NCI-H2171 treated with DMSO at 0.1 percent for 48 hours (cell line): ENCODE results near the gene PMM1.
A peak's percentile ranks its signal among the peaks of the same experiment; 100 is the strongest.

Experiments
- DNase-seq: peaks from one replicate; lab custom pipeline; 2025; lab: John Stamatoyannopoulos, UW

The PMM1 gene

DNA sequence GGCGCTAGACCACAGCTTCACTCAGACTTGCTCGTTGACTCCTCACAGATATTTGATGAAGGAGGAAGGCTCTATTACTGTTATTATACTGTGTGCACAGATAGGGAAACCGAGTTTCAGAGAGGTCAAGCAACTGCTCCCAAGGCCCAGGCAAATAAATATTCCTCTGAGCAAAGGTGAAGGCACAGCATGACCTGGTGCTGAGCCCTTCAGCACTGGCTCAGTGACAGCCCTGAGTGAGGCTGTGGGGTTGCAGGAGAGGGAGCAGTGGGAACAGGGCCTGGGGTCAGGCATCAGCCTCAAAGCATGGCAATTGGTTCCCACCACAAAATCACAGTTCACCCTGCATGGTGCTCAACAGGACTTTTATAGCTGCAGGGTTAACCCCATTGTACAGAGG lies 52.4 kb downstream of the PMM1 start:
- no peak for DNase-seq

DNA sequence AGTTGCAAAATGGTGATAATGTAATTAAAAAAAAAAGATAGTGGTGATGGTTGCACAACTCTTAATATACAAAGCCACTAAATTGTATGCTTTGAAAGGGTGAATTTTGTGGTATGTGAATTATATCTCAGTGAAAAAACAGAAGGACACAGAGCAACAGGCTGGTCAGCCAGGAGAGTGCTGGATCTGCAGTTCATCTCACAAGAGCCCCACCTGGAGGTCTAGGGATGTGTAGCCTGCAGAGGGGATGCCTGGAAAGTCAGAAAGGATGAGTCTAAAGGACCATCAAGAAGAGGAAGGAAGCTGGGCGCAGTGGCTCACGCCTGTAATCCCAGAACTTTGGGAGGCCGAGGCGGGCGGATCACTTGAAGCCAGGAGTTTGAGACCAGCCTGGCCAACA lies 54.4 kb downstream of the PMM1 start:
- peak; percentile 34 for DNase-seq

DNA sequence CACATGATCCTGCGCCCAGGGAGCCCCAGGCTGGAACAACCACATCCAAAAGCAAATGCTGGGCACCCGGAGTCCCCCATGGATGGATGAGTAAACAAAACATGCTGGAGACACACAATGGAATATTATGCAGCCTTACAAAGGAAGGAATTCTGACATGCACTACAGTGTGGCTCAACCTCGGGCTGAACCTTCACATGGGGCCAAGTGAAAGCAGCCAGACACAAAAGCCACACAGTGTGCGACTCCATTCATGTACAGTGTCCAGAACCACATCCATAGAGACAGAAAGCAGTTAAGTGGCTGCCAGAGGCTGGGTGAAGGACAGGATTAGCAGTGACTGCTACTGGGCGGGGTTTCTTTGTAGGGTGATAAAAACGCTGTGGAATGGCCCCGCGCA lies 55.4 kb downstream of the PMM1 start:
- no peak for DNase-seq

DNA sequence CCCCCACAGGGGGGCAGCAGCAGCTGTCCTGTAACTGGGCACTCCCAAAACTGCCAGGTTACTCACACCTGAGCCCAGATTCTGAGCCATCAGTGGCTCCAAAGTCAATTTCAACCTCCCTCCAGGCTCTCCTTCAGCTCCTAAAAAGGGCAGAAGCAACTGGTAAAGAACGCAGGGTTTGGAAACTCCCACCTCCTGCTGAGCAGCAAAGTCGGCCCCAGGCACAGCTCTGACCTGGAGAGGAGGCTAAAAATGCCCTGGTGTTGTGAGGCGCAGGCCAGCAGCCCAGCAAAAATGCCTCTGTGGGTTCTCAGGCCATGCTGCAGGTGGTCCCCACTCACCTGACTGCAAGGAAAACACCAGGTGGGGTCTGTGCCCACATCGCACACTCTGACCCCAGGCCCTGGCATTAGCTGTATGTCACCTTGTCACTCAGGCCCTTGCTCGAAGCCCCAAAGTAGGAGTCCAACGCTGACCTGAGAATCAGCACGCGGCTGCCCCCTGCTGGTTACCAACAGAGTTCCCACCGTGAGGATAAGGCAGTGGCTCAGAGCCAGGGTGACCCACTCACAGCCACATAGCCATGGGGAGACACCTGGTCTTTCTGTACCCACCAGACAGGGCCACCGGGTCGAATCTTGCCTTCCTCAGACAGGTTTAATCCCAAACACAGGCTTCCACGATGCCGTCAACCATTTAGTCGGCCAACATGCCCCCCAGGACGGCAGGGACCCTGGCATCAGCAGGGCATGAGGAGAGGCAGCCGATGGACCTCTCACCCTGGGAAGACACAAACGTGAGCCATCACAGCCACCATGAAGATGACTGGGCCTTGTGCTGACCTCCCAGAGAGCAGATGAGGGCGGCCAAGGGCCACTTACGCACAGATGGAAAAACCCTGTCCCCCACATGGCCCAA lies 56.5 kb downstream of the PMM1 start:
- peak; percentile 46 for DNase-seq

DNA sequence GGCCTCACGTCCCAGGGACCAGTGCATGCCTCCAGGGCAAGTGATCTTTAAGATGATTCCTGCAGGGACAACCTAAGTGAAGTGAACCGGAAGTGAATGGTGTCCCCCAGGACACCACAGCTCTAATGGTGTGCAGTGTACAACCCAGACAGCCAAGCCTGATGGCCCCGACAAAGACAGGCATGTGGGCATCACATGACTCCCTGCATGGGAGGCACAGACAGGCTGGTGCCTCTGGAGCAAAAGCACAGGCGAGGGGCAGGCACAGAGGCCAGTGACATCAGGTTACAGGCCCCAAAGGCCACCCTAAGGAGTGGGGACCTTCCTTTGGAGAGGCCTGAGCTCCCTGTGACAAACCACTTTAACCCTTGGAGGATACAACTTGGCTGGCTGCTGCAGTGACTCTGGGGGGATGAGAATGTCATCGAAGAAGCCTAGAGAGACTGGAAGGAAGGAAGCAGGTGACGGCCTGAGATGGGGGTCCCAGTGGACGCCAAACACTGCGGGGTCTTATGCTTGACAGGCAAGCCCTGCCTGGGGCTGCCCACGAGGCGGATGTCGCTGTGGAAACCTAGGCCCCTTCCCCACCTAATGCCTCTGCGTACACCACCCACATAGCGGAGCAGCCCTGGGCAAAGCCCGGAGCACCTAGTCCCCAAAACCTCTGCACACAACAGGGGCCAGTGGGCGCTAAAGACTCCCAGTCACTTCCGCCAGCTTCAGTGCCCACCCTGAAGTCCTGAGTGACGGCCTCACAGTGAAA lies 57.7 kb downstream of the PMM1 start:
- DNase-seq = no peak

DNA sequence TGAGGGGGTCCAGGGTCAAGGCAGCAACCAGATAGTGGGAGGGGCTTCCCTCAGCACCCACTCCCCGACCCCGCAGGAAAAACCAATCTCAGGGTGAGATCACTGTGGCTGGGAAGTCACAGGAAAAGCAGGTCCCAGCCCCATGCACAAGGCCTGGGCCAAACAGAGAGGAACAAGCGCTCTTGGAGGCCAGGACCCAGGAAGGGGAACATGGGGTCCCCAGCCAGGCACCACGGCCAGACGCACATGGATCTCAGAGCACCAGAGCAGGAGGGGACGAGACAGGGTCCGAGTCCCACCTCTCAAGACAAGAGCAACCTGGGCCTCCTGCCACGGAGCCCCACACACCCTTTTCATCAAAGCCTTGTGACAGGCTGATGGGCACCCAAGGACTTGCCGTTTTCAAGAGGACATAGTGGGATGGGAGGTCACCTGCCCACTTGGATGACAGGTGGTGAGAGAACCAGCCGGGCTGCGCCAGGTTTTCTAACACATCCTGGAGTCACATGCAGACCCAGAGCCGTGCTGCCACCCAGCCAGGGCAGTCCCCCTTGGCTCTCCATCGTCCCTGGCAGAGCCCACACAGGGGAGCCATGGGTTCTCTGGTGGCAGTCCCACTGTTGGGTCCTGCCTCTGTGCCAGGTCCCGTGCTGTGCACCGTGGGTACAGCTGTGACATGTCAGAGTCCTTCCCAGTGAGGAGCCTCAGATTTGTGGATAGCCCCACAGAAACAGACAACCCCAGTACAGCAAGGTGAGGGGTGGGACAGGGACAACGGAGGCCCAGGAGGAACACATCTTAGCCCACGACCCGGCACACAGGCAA lies 58.5 kb downstream of the PMM1 start:
- DNase-seq = no peak

DNA sequence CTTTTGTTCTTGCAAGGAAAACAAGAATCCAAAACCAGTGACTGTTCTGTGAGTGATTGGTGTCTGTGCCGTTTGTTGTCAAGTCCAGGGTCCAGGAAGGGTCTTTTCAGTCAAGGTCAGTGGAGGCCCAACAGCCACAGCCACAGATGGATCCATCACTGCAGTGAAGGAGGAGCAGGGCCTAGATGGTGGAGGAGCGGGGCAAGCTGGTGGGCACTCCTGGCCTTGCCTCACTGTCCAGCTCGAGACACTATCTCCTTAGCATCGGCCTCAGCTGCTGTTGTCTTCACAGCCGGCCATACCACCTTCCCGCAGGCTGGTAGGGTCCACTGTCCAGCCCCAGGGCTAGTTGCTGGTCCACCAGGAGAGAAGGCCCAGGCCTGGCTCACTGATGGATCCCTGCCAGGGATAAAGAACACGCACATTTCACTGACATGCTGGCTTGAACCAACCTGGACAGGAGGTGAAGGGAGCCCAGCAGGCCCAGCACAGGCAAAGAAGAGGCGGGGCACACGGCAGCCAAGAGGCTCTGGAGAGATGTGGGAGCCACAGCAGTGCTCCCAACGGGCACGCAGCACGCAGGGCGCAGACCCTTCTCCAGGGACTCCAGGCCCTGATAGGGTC lies 60.6 kb downstream of the PMM1 start:
- no peak for DNase-seq

DNA sequence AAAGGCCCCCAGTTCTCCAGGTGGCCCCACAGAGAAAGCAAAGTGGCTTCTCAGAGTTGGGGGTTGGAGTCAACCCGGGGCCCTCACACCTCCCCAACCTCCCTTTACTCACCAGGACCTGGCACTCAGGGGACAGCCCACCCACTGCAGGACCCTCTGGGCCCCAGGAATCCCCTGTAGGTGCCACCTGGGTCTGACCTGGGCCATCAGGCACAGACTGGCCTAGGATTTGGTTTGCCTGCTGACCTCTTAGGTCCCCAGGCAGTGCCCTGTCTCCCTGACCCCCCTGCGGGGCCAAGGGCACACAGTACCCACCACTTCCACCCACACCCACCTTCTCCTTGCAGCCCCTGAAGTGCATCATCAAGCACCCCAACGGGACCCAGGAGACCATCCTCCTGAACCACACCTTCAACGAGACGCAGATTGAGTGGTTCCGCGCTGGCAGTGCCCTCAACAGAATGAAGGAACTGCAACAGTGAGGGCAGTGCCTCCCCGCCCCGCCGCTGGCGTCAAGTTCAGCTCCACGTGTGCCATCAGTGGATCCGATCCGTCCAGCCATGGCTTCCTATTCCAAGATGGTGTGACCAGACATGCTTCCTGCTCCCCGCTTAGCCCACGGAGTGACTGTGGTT lies 61.4 kb downstream of the PMM1 start:
- DNase-seq = no peak
